ENCODE data around the gene RBPMS2. TPM values are rescaled to one million over a fixed set of nuclear protein-coding genes. Genes with fewer than 3 reads are reported as not detected.

Gene RBPMS2
- total RNA-seq, 2 experiments from 2014 or later: 0.10 TPM; not detected in 1

DNA sequence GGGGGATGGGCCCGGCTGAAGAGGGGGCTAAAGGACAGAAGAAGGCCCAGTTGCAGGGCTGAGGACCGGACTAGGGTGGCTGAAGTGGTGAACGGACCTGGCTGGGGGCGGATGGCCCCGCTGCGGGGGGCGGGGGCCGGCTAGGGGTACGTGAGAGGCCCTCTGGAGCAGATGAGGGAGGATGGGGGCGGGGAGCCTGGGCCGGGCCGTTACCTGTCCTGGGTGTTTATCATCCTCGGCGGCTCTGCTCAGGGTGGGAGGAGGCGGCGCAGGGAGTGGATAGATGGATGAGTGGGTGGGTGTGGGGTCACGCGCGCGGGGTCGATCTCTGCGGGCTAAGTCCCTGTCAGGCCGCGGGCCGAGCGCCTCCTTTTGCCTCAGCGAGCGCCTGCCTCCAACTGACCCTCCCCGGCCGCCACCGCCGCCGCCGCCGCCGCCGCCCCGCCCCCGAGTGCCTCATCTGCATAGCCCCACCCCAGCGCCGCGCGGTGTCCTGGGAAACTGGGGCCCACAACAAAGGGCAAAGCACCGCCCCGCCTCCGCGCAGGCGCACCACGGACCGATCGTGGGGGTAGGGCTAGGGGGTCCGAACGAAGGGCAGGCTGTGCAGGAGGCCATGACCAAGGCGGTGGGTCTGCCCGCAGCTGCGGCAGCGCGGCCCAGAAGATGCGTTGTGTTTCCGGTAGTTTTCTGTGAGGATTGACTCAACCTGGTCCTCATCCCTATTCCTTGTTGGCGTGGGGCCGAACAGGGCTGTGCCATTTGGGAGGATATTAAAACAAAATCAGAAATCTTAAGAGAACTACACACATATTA lies 72.4 kb downstream of the RBPMS2 start:
- Mint-ChIP-seq H3K27me3 (no peaks in the 10 kb centered on the region), H3K27ac (peak overlapping the region; percentile 71), H3K4me1 (peaks cover 50% of the 10 kb centered on the region), H3K4me3 (peak overlapping the region; percentile 80), H3K9me3 (no peaks in the 10 kb centered on the region), H3K36me3 (ENCODE audit: low read depth) (peaks cover 11% of the 10 kb centered on the region)
- DNase-seq: peak; percentile 96
- ChIA-PET CTCF (interaction anchor here (0.6 to 1.9 kb wide), 2 partner anchors 25 to 279 kb away, joined by 3 to 4 read pairs; no protein-coding TSS in a partner anchor), POLR2A (no interaction called here)

DNA sequence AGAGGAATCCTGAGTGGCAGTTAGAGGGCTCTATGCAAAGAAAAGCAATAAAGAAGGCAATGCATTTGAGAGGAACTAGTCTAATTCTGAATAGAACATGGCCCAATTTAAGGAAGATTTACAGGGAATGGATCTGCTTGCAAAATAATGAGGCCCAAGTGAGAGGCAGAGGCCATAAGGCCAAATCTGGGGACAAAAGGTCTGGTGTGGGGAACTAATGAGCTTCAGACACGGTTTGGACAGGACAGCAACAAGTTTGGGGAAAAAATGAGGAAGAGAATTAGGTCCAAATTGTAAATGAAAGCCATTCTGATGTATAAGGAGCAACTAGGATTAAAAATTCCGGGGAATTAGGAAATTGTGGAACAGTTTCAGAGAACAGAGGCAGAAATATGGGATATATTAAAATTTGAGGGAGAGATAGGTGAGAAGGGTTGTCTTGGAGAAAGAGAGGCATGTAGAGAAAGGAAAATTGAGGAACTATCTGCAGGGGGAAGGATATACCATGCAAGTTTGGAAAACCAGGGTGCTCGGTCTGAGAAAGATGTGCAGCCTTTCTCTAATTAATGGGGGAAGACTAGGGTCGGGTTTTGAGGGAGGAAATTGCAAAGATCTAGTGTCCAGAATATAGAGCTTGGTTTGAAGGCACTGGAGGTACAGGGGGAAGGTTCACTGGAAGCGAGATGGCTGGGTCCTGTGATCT lies 73.8 kb downstream of the RBPMS2 start:
- CTCF ChIA-PET: interaction anchor here (1.1 kb wide), 1 partner anchor 199 kb away, joined by 5 read pairs; no protein-coding TSS in a partner anchor

GRCh38 chr15:64701051-64701450 lies 74.3 kb downstream of the RBPMS2 start:
- POLR2A ChIA-PET: no interaction called here
- Mint-ChIP-seq H3K4me1 (peaks cover 57% of the 10 kb centered on the region), H3K4me3 (peak overlapping the region; percentile 80), H3K27me3 (no peaks in the 10 kb centered on the region), H3K9me3 (no peaks in the 10 kb centered on the region), H3K27ac (peak overlapping the region; percentile 14), H3K36me3 (ENCODE audit: low read depth) (peaks cover 11% of the 10 kb centered on the region)
- CTCF ChIA-PET: interaction anchor here (1.1 to 1.5 kb wide), 2 partner anchors 17 to 198 kb away, joined by 3 to 5 read pairs; no protein-coding TSS in a partner anchor
- no peak for DNase-seq

More for the DNA sequence above, 73.8 kb downstream of the RBPMS2 start:
- no peak for DNase-seq
- Mint-ChIP-seq H3K27me3 (no peaks in the 10 kb centered on the region), H3K4me3 (peak overlapping the region; percentile 80), H3K9me3 (no peaks in the 10 kb centered on the region), H3K4me1 (peaks cover 57% of the 10 kb centered on the region), H3K36me3 (ENCODE audit: low read depth) (peaks cover 11% of the 10 kb centered on the region), H3K27ac (peak overlapping the region; percentile 14)
- POLR2A ChIA-PET: no interaction called here

DNA sequence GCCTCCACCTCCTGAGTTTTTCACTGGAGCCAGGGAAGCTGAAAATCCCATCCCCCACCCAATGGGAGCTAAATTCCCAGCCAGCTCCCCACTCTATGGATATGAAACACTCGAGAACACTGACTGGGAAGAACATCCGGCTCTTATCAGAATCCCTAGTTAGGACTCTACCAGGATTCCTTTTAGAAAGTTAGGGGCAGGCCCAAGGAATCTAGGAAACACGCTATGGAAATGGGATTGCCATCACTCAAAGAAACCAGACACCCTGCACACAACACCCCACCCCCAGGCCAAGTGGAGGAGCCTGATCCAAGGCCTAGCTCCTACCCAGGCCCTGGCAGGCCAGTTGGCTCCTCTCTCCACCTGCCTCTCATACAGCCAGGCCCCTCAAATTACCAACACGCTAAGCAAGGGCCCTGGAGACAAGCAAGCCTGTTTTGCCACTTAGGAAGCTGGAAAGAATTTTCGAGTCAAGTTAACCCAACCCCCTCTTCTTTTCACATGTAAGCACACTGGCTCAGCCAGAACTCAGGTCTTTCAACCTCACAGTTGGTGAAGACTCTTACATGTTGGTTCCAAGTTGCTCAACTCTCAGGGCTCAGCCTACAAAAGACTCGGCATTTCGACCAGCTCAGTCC lies 75.5 kb downstream of the RBPMS2 start:
- Mint-ChIP-seq H3K9me3 (no peaks in the 10 kb centered on the region), H3K4me1 (peaks cover 63% of the 10 kb centered on the region), H3K27me3 (no peaks in the 10 kb centered on the region), H3K36me3 (ENCODE audit: low read depth) (peaks cover 16% of the 10 kb centered on the region), H3K4me3 (no peak overlapping the region), H3K27ac (no peak overlapping the region)
- DNase-seq: no peak
- ChIA-PET POLR2A (no interaction called here), CTCF (interaction anchor here (0.9 to 1.5 kb wide), 2 partner anchors 16 to 28 kb away, joined by 3 read pairs; no protein-coding TSS in a partner anchor)

DNA sequence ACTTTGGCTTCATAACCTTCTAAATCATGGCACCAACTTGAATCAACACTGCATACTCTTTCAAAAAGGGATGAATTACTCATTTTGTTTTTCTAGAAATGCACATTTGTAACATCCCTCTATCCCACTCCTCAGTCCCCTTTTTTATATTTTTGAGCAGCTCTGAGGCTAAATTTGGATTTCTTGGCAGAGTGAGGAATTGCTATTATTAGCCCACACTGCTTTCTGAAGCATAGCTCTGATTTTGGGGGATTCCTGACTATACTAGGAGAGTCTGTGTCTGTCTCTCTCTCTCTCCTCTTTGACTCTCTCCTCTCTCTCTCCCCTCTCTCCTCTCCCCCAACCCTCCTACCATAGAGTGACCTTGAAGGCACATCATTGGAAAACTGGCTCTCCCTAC lies 76.6 kb downstream of the RBPMS2 start:
- ChIA-PET CTCF (no interaction called here), POLR2A (no interaction called here)
- no peaks in the 10 kb centered on the region for H3K9me3 Mint-ChIP-seq
- no peaks in the 10 kb centered on the region for H3K27me3 Mint-ChIP-seq
- peaks cover 62% of the 10 kb centered on the region for H3K4me1 Mint-ChIP-seq
- H3K36me3 Mint-ChIP-seq (ENCODE audit: low read depth): peaks cover 20% of the 10 kb centered on the region
- peak overlapping the region; percentile 44 for H3K27ac Mint-ChIP-seq
- no peak for DNase-seq
- H3K4me3 Mint-ChIP-seq: no peak overlapping the region

- no peak for DNase-seq
- Mint-ChIP-seq H3K4me3 (no peak overlapping the region), H3K4me1 (peaks cover 55% of the 10 kb centered on the region), H3K9me3 (no peaks in the 10 kb centered on the region), H3K27me3 (no peaks in the 10 kb centered on the region), H3K27ac (no peak overlapping the region), H3K36me3 (ENCODE audit: low read depth) (peaks cover 22% of the 10 kb centered on the region)
- POLR2A ChIA-PET: no interaction called here
- CTCF ChIA-PET: interaction anchor here (0.6 to 1.4 kb wide), 6 partner anchors 9 to 138 kb away, joined by 3 to 4 read pairs (median 3); no protein-coding TSS in a partner anchor
Measured at GRCh38 chr15:64697911-64698369, 77.4 kb downstream of the RBPMS2 start.

DNA sequence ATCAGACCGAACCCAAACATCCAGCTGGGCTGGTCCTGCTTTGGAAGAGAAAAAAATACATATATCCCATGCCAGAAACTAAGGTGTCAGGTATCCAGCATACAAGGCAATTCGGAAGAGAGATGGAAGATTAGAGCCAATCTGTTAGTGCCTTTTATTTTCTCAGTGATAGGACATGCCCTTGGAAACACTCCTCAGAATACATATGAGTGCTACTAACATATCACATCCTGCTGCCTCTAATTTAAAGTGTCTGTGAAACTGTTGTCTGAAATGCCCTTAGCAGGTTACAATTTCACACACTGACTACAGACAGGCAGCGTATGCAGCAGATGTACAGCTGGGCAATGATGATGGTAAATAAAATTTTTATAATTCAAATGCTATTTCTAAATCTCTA lies 78.9 kb downstream of the RBPMS2 start:
- Mint-ChIP-seq H3K9me3 (no peaks in the 10 kb centered on the region), H3K27ac (no peak overlapping the region), H3K4me1 (peaks cover 47% of the 10 kb centered on the region), H3K27me3 (no peaks in the 10 kb centered on the region), H3K36me3 (ENCODE audit: low read depth) (peaks cover 22% of the 10 kb centered on the region), H3K4me3 (no peak overlapping the region)
- CTCF ChIA-PET: interaction anchor here (1.6 kb wide), 1 partner anchor 17 kb away, joined by 4 read pairs; no protein-coding TSS in a partner anchor
- POLR2A ChIA-PET: interaction anchor here (0.7 kb wide), 1 partner anchor 404 kb away, joined by 8 read pairs; no protein-coding TSS in a partner anchor
- DNase-seq: no peak

DNA sequence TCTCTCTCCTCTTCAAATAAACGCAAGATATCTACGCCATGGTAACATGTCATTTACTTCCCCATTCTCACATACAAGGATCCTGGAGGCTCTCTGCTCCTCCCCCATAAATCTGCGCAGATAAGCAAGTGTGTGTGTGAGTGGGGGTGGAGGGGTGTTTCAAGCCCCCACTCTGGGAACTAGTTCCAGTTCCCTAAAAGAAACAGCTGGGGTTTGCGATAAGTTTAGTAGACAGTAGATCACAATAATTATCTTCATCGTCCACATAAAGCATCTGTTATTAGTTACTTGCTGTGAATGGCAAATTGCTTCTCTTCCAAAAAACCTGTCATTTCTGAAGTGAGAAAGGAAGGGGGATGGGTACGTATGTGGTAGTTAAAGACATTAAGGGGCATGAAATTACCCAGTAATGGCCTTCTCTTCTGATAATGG lies 79.8 kb downstream of the RBPMS2 start:
- peaks cover 37% of the 10 kb centered on the region for H3K4me1 Mint-ChIP-seq
- peaks cover 20% of the 10 kb centered on the region for H3K36me3 Mint-ChIP-seq (ENCODE audit: low read depth)
- ChIA-PET CTCF (interaction anchor here (1.0 to 1.7 kb wide), 5 partner anchors 9 to 145 kb away, joined by 3 to 4 read pairs (median 4); no protein-coding TSS in a partner anchor), POLR2A (no interaction called here)
- no peak overlapping the region for H3K27ac Mint-ChIP-seq
- H3K4me3 Mint-ChIP-seq: no peak overlapping the region
- no peaks in the 10 kb centered on the region for H3K9me3 Mint-ChIP-seq
- no peaks in the 10 kb centered on the region for H3K27me3 Mint-ChIP-seq
- DNase-seq: no peak

- H3K4me1 Mint-ChIP-seq: peaks cover 30% of the 10 kb centered on the region
- no peaks in the 10 kb centered on the region for H3K9me3 Mint-ChIP-seq
- ChIA-PET CTCF (interaction anchor here (1.0 to 1.7 kb wide), 4 partner anchors 8 to 146 kb away, joined by 3 to 4 read pairs (median 4); no protein-coding TSS in a partner anchor), POLR2A (no interaction called here)
- no peak overlapping the region for H3K4me3 Mint-ChIP-seq
- H3K36me3 Mint-ChIP-seq (ENCODE audit: low read depth): peaks cover 17% of the 10 kb centered on the region
- no peak overlapping the region for H3K27ac Mint-ChIP-seq
- H3K27me3 Mint-ChIP-seq: no peaks in the 10 kb centered on the region
- DNase-seq: no peak
Measured at GRCh38 chr15:64694816-64695215, 80.6 kb downstream of the RBPMS2 start.

DNA sequence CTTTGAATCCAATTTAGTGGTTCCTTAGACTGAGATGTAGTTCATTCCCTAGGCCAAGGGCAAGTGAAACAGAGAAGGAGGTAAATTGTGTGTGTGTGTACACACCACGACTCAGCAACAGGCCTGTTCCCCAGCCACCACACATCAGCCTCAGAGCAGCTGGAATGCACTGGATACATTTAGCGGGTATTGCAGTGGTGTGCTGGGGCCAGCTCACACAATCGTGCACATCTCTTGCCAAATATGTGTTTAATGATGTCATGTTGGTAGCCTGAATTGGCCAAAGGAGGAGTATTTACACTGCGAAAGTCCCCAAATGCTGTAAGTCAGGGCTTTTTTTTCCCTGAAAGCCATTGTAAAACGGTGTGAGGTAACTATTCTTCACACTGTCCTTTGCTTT lies 82.3 kb downstream of the RBPMS2 start:
- ChIA-PET CTCF (interaction anchor here (0.7 to 1.0 kb wide), 2 partner anchors 117 to 1994 kb away, joined by 3 read pairs; no protein-coding TSS in a partner anchor), POLR2A (no interaction called here)
- Mint-ChIP-seq H3K27me3 (no peaks in the 10 kb centered on the region), H3K36me3 (ENCODE audit: low read depth) (peaks cover 25% of the 10 kb centered on the region), H3K9me3 (no peaks in the 10 kb centered on the region), H3K4me1 (peaks cover 14% of the 10 kb centered on the region), H3K4me3 (no peak overlapping the region), H3K27ac (no peak overlapping the region)
- DNase-seq: no peak

GRCh38 chr15:64691896-64692565 lies 83.4 kb downstream of the RBPMS2 start:
- Mint-ChIP-seq H3K27me3 (no peaks in the 10 kb centered on the region), H3K4me1 (peaks cover 6% of the 10 kb centered on the region), H3K36me3 (ENCODE audit: low read depth) (peaks cover 33% of the 10 kb centered on the region), H3K9me3 (no peaks in the 10 kb centered on the region), H3K4me3 (no peak overlapping the region), H3K27ac (peak overlapping the region; percentile 19)
- ChIA-PET POLR2A (no interaction called here), CTCF (no interaction called here)
- DNase-seq: no peak
